Panc1 (cell line): ENCODE data around the gene GPR156. TPM values are rescaled to one million over a fixed set of nuclear protein-coding genes. Genes with fewer than 3 reads are reported as not detected.
"Not testable (repeated sequence)": the region's sequence is repeated elsewhere in the genome, so short reads cannot be mapped to it uniquely, and the experiment has no call there.

Source experiments
- ATAC-seq: fragments of 200-7000 bp; cut with Tn5 transposase; 2 replicates; pipeline ENCODE4 v1.9.1; 2020; ENCODE audit warnings: mild to moderate bottlenecking, moderate library complexity
- BruUV-seq: library from RNA; stranded (reverse); fragments of 400-500 nt; replicated peaks from 2 replicates; lab custom pipeline; 2021; lab: Mats Ljungman, UMichigan
- CTCF ChIA-PET: fragments of 300-600 bp; sonication (Branson Sonifier 250); formaldehyde crosslinking; loops from one replicate; lab custom pipeline; 2022; ENCODE audit warnings: antibody characterized with exemption; lab: Charles Lee
- POLR2A ChIA-PET: fragments of 300-600 bp; sonication (Branson Sonifier 250); formaldehyde crosslinking; loops from one replicate; lab custom pipeline; 2022; ENCODE audit warnings: antibody characterized with exemption; lab: Charles Lee
- DNase-seq: peaks from one replicate; pipeline ENCODE4 v3.0.0-alpha.2; 2010; ENCODE audit warnings: low read depth, low spot score
- H3K27ac ChIP-seq: 2 replicates; pipeline ENCODE4 v1.5.1; 2011; ENCODE audit warnings: mild to moderate bottlenecking, low read length, inconsistent platforms
- H3K27me3 ChIP-seq: fragments of 200-500 bp; sonication (Bioruptor generic); 2 replicates; pipeline ENCODE4 v1.6.0; 2014; ENCODE audit warnings: low read length, inconsistent platforms; ENCODE audit not compliant: control insufficient read depth, insufficient read depth
- H3K36me3 ChIP-seq: fragments of 200-500 bp; sonication (Bioruptor generic); 2 replicates; pipeline ENCODE4 v1.5.1; 2014; ENCODE audit warnings: inconsistent platforms, mild to moderate bottlenecking, low read length, moderate library complexity; ENCODE audit not compliant: control insufficient read depth, insufficient read depth
- H3K4me1 ChIP-seq: 2 replicates; pipeline ENCODE4 v1.5.1; 2011; ENCODE audit warnings: inconsistent platforms, mild to moderate bottlenecking, low read length, moderate library complexity; ENCODE audit not compliant: control insufficient read depth, insufficient read depth
- H3K4me3 ChIP-seq, 2 experiments: 2 replicates each; pipeline ENCODE4 v1.5.1; 2011 to 2012; ENCODE audit warnings: low read depth in 2 of 2, low read length in 2 of 2, mild to moderate bottlenecking in 2 of 2, inconsistent platforms in 1 of 2, moderate library complexity in 1 of 2
- H3K9me3 ChIP-seq: fragments of 200-500 bp; sonication (Bioruptor generic); 2 replicates; pipeline ENCODE4 v1.5.1; 2014; ENCODE audit warnings: low read depth, mild to moderate bottlenecking, inconsistent platforms, low read length, moderate library complexity; ENCODE audit not compliant: control insufficient read depth, insufficient read depth
- POLR2AphosphoS5 ChIP-seq: IDR thresholded peaks from 2 replicates; pipeline ENCODE4 v1.6.1; 2012; ENCODE audit warnings: mild to moderate bottlenecking, low read depth, low read length, moderate library complexity
- SIN3A ChIP-seq: IDR thresholded peaks from 2 replicates; pipeline ENCODE4 v1.6.1; 2012; ENCODE audit warnings: low read depth, mild to moderate bottlenecking, low read length, moderate library complexity, borderline replicate concordance; ENCODE audit not compliant: insufficient read depth
- TCF7L2 ChIP-seq: IDR thresholded peaks from 2 replicates; pipeline ENCODE4 v1.6.1; 2011; ENCODE audit warnings: mild to moderate bottlenecking, low read depth, low read length, inconsistent platforms
- in situ Hi-C: cut with HindIII; loops from 2 replicates; pipeline ENCODE4 v1.10.0; 2016; ENCODE audit warnings: low sequenced_read_pairs, low pct_unique_long_range_greater_than_20kb
- intact Hi-C: fragments of 100-400 bp; cut with micrococcal nuclease; formaldehyde crosslinking; loops from one replicate; pipeline ENCODE4 v1.10.0; 2022; ENCODE audit not compliant: unreplicated experiment
- total RNA-seq: library from RNA; stranded (reverse); gene quantifications from one replicate; pipeline ENCODE4 v1.2.1, GENCODE V29; 2021; ENCODE audit not compliant: unreplicated experiment
- TF ChIP-seq, protein P1 (sequence below): fragments of 450-650 bp; IDR thresholded peaks from 2 replicates; pipeline ENCODE4 v1.5.1; 2017; ENCODE audit warnings: mild to moderate bottlenecking
- TF ChIP-seq, protein P2 (sequence below), 2 experiments: IDR thresholded peaks; 2 replicates each; pipeline ENCODE4 v1.6.1; 2011 to 2012; ENCODE audit warnings: low read depth in 2 of 2, control low read depth in 1 of 2, low read length in 1 of 2, mild to moderate bottlenecking in 1 of 2, moderate library complexity in 1 of 2; ENCODE audit not compliant: insufficient read depth in 1 of 2

Gene GPR156
- total RNA-seq, 1 experiment from 2014 or later: 0.39 TPM

DNA sequence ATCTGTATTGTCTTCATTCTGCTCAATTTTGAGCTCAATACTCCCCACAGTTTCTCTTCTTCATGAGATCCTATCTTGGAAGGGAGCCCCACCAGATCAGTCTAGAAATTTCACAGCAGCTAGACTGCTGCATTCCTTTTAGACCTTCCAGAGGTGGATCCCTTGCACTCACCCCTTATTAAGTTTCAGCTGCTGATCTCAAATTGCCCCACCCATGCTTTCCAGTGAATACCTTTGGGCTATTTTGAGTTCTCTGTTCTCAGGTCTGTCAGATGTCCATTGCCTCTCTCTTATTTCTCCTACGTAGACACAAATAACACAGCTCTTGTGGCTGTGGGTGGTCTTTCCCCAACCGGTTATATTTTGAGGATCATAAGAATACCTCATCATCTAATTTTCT lies 60.8 kb downstream of the GPR156 start:
- in situ Hi-C loops (no loop called here), intact Hi-C loops (no loop called here)
- no peaks in the 10 kb centered on the region for H3K4me1 ChIP-seq
- no TSS peak for BruUV-seq
- H3K27me3 ChIP-seq: no peaks in the 10 kb centered on the region
- POLR2A ChIA-PET: no interaction called here
- H3K9me3 ChIP-seq: no peaks in the 10 kb centered on the region
- H3K36me3 ChIP-seq: no peaks in the 10 kb centered on the region
- no peak overlapping the region for H3K27ac ChIP-seq
- DNase-seq: no peak
- ATAC-seq: no peak
- TF ChIP-seq, protein P1, sequence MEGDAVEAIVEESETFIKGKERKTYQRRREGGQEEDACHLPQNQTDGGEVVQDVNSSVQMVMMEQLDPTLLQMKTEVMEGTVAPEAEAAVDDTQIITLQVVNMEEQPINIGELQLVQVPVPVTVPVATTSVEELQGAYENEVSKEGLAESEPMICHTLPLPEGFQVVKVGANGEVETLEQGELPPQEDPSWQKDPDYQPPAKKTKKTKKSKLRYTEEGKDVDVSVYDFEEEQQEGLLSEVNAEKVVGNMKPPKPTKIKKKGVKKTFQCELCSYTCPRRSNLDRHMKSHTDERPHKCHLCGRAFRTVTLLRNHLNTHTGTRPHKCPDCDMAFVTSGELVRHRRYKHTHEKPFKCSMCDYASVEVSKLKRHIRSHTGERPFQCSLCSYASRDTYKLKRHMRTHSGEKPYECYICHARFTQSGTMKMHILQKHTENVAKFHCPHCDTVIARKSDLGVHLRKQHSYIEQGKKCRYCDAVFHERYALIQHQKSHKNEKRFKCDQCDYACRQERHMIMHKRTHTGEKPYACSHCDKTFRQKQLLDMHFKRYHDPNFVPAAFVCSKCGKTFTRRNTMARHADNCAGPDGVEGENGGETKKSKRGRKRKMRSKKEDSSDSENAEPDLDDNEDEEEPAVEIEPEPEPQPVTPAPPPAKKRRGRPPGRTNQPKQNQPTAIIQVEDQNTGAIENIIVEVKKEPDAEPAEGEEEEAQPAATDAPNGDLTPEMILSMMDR: no peak
- no peak for TF ChIP-seq TCF7L2
- TF ChIP-seq, protein P2, sequence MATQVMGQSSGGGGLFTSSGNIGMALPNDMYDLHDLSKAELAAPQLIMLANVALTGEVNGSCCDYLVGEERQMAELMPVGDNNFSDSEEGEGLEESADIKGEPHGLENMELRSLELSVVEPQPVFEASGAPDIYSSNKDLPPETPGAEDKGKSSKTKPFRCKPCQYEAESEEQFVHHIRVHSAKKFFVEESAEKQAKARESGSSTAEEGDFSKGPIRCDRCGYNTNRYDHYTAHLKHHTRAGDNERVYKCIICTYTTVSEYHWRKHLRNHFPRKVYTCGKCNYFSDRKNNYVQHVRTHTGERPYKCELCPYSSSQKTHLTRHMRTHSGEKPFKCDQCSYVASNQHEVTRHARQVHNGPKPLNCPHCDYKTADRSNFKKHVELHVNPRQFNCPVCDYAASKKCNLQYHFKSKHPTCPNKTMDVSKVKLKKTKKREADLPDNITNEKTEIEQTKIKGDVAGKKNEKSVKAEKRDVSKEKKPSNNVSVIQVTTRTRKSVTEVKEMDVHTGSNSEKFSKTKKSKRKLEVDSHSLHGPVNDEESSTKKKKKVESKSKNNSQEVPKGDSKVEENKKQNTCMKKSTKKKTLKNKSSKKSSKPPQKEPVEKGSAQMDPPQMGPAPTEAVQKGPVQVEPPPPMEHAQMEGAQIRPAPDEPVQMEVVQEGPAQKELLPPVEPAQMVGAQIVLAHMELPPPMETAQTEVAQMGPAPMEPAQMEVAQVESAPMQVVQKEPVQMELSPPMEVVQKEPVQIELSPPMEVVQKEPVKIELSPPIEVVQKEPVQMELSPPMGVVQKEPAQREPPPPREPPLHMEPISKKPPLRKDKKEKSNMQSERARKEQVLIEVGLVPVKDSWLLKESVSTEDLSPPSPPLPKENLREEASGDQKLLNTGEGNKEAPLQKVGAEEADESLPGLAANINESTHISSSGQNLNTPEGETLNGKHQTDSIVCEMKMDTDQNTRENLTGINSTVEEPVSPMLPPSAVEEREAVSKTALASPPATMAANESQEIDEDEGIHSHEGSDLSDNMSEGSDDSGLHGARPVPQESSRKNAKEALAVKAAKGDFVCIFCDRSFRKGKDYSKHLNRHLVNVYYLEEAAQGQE (IDR thresholded peaks at IDR 0.05; ENCODE audit: insufficient read depth in 1 of 2, low read depth in 2 of 2, low read length in 1 of 2): no peak
- no peak for TF ChIP-seq SIN3A
- no peak for TF ChIP-seq POLR2AphosphoS5
- CTCF ChIA-PET: no interaction called here
- no peak overlapping the region for H3K4me3 ChIP-seq

DNA sequence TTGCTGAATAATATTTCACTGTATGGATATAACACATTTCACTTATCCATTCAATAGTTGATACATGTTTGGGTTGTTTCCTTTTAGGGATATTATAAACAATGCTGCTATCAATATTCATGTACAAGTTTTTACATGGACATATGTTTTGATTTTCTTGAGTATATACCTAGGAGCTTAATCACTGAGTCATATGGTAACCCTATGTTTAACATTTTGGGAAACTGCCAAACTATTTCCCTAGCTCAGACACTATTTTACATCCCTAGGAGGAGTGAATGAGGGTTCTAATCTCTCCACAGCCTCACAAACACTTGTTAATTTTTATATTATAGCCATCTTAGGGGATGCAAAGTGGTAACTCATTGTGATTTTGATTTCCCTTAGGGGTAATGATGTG lies 66.0 kb downstream of the GPR156 start:
- CTCF ChIA-PET: no interaction called here
- TF ChIP-seq POLR2AphosphoS5: no peak
- no peak for TF ChIP-seq SIN3A
- no peak for TF ChIP-seq TCF7L2
- Histone ChIP-seq H3K9me3 (no peaks in the 10 kb centered on the region), H3K4me1 (no peaks in the 10 kb centered on the region), H3K36me3 (no peaks in the 10 kb centered on the region), H3K4me3 (no peak overlapping the region), H3K27ac (no peak overlapping the region), H3K27me3 (no peaks in the 10 kb centered on the region)
- ATAC-seq: no peak
- POLR2A ChIA-PET: no interaction called here
- in situ Hi-C loops: no loop called here
- intact Hi-C loops: no loop called here
- DNase-seq: no peak
- BruUV-seq: no TSS peak

DNA sequence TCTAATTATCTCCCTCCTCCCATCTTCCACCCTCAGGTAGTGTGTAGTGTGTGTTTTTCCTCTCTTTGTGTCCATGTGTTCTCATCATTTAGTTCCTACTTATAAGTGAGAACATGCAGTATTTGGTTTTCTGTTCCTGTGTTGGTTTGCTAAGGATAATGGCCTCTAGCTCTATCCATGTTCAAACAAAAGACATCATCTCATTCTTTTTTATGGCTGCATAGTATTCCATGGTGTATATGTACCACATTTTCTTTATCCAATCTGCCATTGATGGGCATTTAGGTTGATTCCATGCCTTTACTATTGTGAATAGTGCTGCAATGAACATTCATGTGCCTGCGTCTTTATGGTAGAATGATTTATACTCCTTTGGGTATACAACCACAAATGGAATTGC lies 68.4 kb downstream of the GPR156 start:
- ATAC-seq, in situ Hi-C loops, POLR2A ChIA-PET, H3K9me3 ChIP-seq, H3K4me3 ChIP-seq, BruUV-seq, H3K4me1 ChIP-seq, H3K36me3 ChIP-seq, intact Hi-C loops, H3K27me3 ChIP-seq, H3K27ac ChIP-seq, DNase-seq, CTCF ChIA-PET: not testable (repeated sequence)
